Tibial nerve (tissue), 4 donors: ENCODE measurements around the gene AFF3. TPM values are rescaled to one million over a fixed set of nuclear protein-coding genes. Genes with fewer than 3 reads are reported as not detected.

ENCODE experiments used
- DNase-seq, 2 donors: peaks; one replicate each; pipeline ENCODE4 v3.0.0-alpha.2; 2019; ENCODE audit warnings: low spot score in 2 of 2
- H3K27ac ChIP-seq, 4 donors: fragments of 200-600 bp; sonication (generic) in 3 of 4; one replicate each; pipeline ENCODE4 v1.5.1; 2017 to 2019; ENCODE audit warnings: mild to moderate bottlenecking in 1 of 4
- H3K27me3 ChIP-seq, 2 donors: fragments of 200-600 bp; sonication (generic) in 1 of 2; one replicate each; pipeline versions ENCODE4 v1.5.1 to v1.6.0; 2017 to 2019
- H3K36me3 ChIP-seq, 3 donors: fragments of 200-600 bp; sonication (generic); one replicate each; pipeline ENCODE4 v1.5.1; 2018 to 2019
- H3K4me1 ChIP-seq, 4 donors: fragments of 200-600 bp; sonication (generic) in 3 of 4; one replicate each; pipeline ENCODE4 v1.5.1; 2017 to 2019
- H3K4me3 ChIP-seq, 4 donors: fragments of 200-600 bp; sonication (generic) in 3 of 4; one replicate each; pipeline ENCODE4 v1.5.1; 2017 to 2019; ENCODE audit warnings: mild to moderate bottlenecking in 1 of 4, moderate library complexity in 1 of 4
- H3K9me3 ChIP-seq, 4 donors: fragments of 200-600 bp; sonication (generic) in 3 of 4; one replicate each; pipeline ENCODE4 v1.5.1; 2017 to 2019
- CTCF ChIP-seq, 5 experiments: fragments of 200-600 bp in 3 of 5; fragments of 450-650 bp in 2 of 5; sonication (generic) in 3 of 5; IDR thresholded peaks; one replicate each; pipeline ENCODE4 v1.5.1; 2016 to 2019; ENCODE audit warnings: antibody characterized with exemption in 5 of 5, mild to moderate bottlenecking in 3 of 5, moderate library complexity in 2 of 5
- EP300 ChIP-seq, 2 donors: sonication (generic); formaldehyde crosslinking; IDR thresholded peaks; one replicate each; pipeline ENCODE4 v1.6.1; 2017; ENCODE audit warnings: antibody characterized with exemption in 2 of 2, mild to moderate bottlenecking in 1 of 2
- POLR2A ChIP-seq, 2 donors: fragments of 450-650 bp; IDR thresholded peaks; one replicate each; pipeline ENCODE4 v1.6.1; 2017; ENCODE audit warnings: antibody characterized with exemption in 2 of 2, mild to moderate bottlenecking in 2 of 2, moderate library complexity in 2 of 2
- whole genome bisulfite sequencing, 2 donors: methylation state at CpG; one replicate each; pipeline ENCODE4 v1.1.5; 2018; 5-methylcytosine and 5-hydroxymethylcytosine counted together
- total RNA-seq, 4 donors: library from RNA; depleted of rRNA; stranded (reverse); fragments of >200 nt; gene quantifications; one replicate each; pipeline ENCODE4 v1.1.0, GENCODE V29; 2016

AFF3 gene, protein sequence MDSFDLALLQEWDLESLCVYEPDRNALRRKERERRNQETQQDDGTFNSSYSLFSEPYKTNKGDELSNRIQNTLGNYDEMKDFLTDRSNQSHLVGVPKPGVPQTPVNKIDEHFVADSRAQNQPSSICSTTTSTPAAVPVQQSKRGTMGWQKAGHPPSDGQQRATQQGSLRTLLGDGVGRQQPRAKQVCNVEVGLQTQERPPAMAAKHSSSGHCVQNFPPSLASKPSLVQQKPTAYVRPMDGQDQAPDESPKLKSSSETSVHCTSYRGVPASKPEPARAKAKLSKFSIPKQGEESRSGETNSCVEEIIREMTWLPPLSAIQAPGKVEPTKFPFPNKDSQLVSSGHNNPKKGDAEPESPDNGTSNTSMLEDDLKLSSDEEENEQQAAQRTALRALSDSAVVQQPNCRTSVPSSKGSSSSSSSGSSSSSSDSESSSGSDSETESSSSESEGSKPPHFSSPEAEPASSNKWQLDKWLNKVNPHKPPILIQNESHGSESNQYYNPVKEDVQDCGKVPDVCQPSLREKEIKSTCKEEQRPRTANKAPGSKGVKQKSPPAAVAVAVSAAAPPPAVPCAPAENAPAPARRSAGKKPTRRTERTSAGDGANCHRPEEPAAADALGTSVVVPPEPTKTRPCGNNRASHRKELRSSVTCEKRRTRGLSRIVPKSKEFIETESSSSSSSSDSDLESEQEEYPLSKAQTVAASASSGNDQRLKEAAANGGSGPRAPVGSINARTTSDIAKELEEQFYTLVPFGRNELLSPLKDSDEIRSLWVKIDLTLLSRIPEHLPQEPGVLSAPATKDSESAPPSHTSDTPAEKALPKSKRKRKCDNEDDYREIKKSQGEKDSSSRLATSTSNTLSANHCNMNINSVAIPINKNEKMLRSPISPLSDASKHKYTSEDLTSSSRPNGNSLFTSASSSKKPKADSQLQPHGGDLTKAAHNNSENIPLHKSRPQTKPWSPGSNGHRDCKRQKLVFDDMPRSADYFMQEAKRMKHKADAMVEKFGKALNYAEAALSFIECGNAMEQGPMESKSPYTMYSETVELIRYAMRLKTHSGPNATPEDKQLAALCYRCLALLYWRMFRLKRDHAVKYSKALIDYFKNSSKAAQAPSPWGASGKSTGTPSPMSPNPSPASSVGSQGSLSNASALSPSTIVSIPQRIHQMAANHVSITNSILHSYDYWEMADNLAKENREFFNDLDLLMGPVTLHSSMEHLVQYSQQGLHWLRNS (N-terminal part only)
- total RNA-seq: 10 to 100 TPM in 3 of 4 donors, 1 to 10 TPM in 1; 7.2 to 36.0 (median 21.4) TPM

DNA sequence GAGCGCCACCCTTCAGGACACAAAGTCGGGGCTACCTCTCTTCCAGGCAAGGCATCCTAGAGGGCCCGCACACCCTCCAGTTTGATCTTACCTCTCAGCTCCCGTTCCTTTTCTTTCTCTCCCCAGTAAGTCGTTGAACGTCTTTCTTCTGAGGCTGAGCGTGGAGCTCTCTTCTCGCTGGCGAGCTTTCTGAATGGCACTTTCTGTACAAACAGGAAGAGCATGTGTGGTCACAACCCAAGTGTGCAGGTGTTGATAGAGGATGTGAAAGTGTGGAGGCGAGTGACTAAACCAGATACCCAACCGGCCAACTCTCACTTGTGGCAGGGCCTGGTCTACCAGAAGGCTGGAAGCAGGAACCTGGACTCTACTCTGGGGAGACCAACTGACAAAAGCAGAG lies at the start of gene AFF3:
Gene AFF3, minus strand, starts transcription at position 198 of the 400 bp plus-strand sequence. CDS start 38,136 bp downstream, outside the sequence.
- TF ChIP-seq EP300 (IDR thresholded peaks at IDR 0.05): peak in 1 of 2 donors; percentile 8
- no peak for TF ChIP-seq POLR2A (IDR thresholded peaks at IDR 0.05)
- Histone ChIP-seq H3K36me3 (no peaks in the 10 kb centered on the region), H3K27me3 (no peaks in the 10 kb centered on the region), H3K9me3 (no peaks in the 10 kb centered on the region), H3K4me1 (no peaks in the 10 kb centered on the region), H3K4me3 (peak within 1 kb of the TSS in 1 of 4 donors; percentile 40), H3K27ac (peak within 1 kb of the TSS in 1 of 4 donors; percentile 52)
- WGBS, 2 donors: 82 to 84% methylated on average over 11 of the region's 11 CpGs
- DNase-seq: peak in 1 of 2 donors; percentile 10

- H3K27ac ChIP-seq: no peak overlapping the region
- H3K9me3 ChIP-seq: no peaks in the 10 kb centered on the region
- H3K4me3 ChIP-seq: no peak overlapping the region
- 80 to 87% methylated on average over 6 of the region's 6 CpGs for WGBS, 2 donors
- TF ChIP-seq POLR2A (IDR thresholded peaks at IDR 0.05) (no peak), EP300 (IDR thresholded peaks at IDR 0.05) (no peak), CTCF (IDR thresholded peaks at IDR 0.05) (no peak)
- peaks cover 0 to 14% (median 0%) of the 10 kb centered on the region in 4 donors for H3K4me1 ChIP-seq
- no peak for DNase-seq
- no peaks in the 10 kb centered on the region for H3K27me3 ChIP-seq
- H3K36me3 ChIP-seq: no peaks in the 10 kb centered on the region
Measured at GRCh38 chr2:100189387-100189786, 47.0 kb upstream of the AFF3 start.

- H3K9me3 ChIP-seq: no peaks in the 10 kb centered on the region
- peaks cover 0 to 12% (median 0%) of the 10 kb centered on the region in 4 donors for H3K4me1 ChIP-seq
- DNase-seq: no peak
- TF ChIP-seq POLR2A (IDR thresholded peaks at IDR 0.05): no peak
- no peak for TF ChIP-seq EP300 (IDR thresholded peaks at IDR 0.05)
- TF ChIP-seq CTCF (IDR thresholded peaks at IDR 0.05): no peak
- no peak overlapping the region for H3K27ac ChIP-seq
- H3K4me3 ChIP-seq: no peak overlapping the region
- no peaks in the 10 kb centered on the region for H3K36me3 ChIP-seq
- 92 to 95% methylated on average over 2 of the region's 2 CpGs for WGBS, 2 donors
- no peaks in the 10 kb centered on the region for H3K27me3 ChIP-seq
Measured at GRCh38 chr2:100188326-100188725, 45.9 kb upstream of the AFF3 start.

- peaks cover 0 to 5% (median 0%) of the 10 kb centered on the region in 4 donors for H3K4me1 ChIP-seq
- no peak overlapping the region for H3K27ac ChIP-seq
- no peaks in the 10 kb centered on the region for H3K9me3 ChIP-seq
- H3K36me3 ChIP-seq: no peaks in the 10 kb centered on the region
- TF ChIP-seq CTCF (IDR thresholded peaks at IDR 0.05) (no peak), EP300 (IDR thresholded peaks at IDR 0.05) (no peak), POLR2A (IDR thresholded peaks at IDR 0.05) (no peak)
- WGBS, 2 donors: 76 to 95% methylated on average over 8 of the region's 8 CpGs
- DNase-seq: no peak
- H3K27me3 ChIP-seq: no peaks in the 10 kb centered on the region
- H3K4me3 ChIP-seq: no peak overlapping the region
Measured at GRCh38 chr2:100186126-100186525, 43.7 kb upstream of the AFF3 start.

GRCh38 chr2:100185516-100185915 lies 43.1 kb upstream of the AFF3 start:
- H3K4me3 ChIP-seq: no peak overlapping the region
- no peak overlapping the region for H3K27ac ChIP-seq
- TF ChIP-seq CTCF (IDR thresholded peaks at IDR 0.05): no peak
- no peak for TF ChIP-seq POLR2A (IDR thresholded peaks at IDR 0.05)
- no peaks in the 10 kb centered on the region for H3K27me3 ChIP-seq
- H3K36me3 ChIP-seq: no peaks in the 10 kb centered on the region
- 83 to 91% methylated on average over 5 of the region's 5 CpGs for WGBS, 2 donors
- peaks cover 0 to 5% (median 0%) of the 10 kb centered on the region in 4 donors for H3K4me1 ChIP-seq
- H3K9me3 ChIP-seq: no peaks in the 10 kb centered on the region
- DNase-seq: no peak
